IMR-90 (cell line): ENCODE measurements around the gene LUZP1. TPM values are rescaled to one million over a fixed set of nuclear protein-coding genes. Genes with fewer than 3 reads are reported as not detected.

ENCODE experiments used
- ATAC-seq: fragments of 200-7000 bp; cut with Tn5 transposase; 2 replicates; pipeline ENCODE4 v1.9.1; 2020; ENCODE audit warnings: low read depth, mild to moderate bottlenecking, moderate library complexity
- BruUV-seq: library from RNA; stranded (reverse); fragments of 400-500 nt; replicated peaks from 2 replicates; lab custom pipeline; 2021; lab: Mats Ljungman, UMichigan
- CTCF ChIA-PET: fragments of 300-600 bp; formaldehyde crosslinking; extraction: SDS; loops from one replicate; lab custom pipeline; 2021; ENCODE audit warnings: antibody characterized with exemption; lab: Yijun Ruan, JAX
- POLR2A ChIA-PET: fragments of 300-600 bp; sonication (Branson Sonifier 250); formaldehyde crosslinking; loops from one replicate; lab custom pipeline; 2022; ENCODE audit warnings: antibody characterized with exemption; ENCODE audit not compliant: unreplicated experiment; lab: Charles Lee
- DNase-seq: peaks from one replicate; pipeline ENCODE4 v3.0.0; 2013
- H2AFZ ChIP-seq: replicated peaks from 2 replicates; pipeline ENCODE3; 2013; ENCODE audit warnings: low read length, mild to moderate bottlenecking; ENCODE audit not compliant: poor library complexity
- H2AK5ac ChIP-seq: 2 replicates; pipeline ENCODE4 v1.6.1; 2013; ENCODE audit warnings: low read depth, low read length, inconsistent platforms
- H2AK9ac ChIP-seq: replicated peaks from 2 replicates; pipeline ENCODE3; 2013; ENCODE audit warnings: mild to moderate bottlenecking, low read depth, low read length, moderate library complexity; ENCODE audit not compliant: poor library complexity
- H2BK120ac ChIP-seq: 2 replicates; pipeline ENCODE4 v1.6.1; 2013; ENCODE audit warnings: low read depth, low read length, inconsistent platforms
- H2BK15ac ChIP-seq: 3 replicates; pipeline ENCODE4 v1.6.1; 2013; ENCODE audit warnings: low read depth, low read length, inconsistent platforms
- H2BK20ac ChIP-seq: 2 replicates; pipeline ENCODE4 v1.6.1; 2013; ENCODE audit warnings: low read depth, mild to moderate bottlenecking, inconsistent platforms, low read length, moderate library complexity
- H2BK5ac ChIP-seq: 2 replicates; pipeline ENCODE4 v1.6.1; 2013; ENCODE audit warnings: mild to moderate bottlenecking, low read depth, low read length, inconsistent platforms; ENCODE audit not compliant: poor library complexity, severe bottlenecking
- H3K14ac ChIP-seq: replicated peaks from 2 replicates; pipeline ENCODE4 v1.6.1; 2013; ENCODE audit warnings: low read depth, low read length, inconsistent platforms
- H3K18ac ChIP-seq: 2 replicates; pipeline ENCODE4 v1.6.1; 2013; ENCODE audit warnings: low read depth, low read length, control low read depth
- H3K23ac ChIP-seq: 2 replicates; pipeline ENCODE4 v1.6.1; 2013; ENCODE audit warnings: low read depth, low read length, inconsistent platforms
- H3K27ac ChIP-seq: 2 replicates; pipeline ENCODE4 v1.5.1; 2013; ENCODE audit warnings: mild to moderate bottlenecking, control low read depth, low read length; ENCODE audit not compliant: insufficient read depth
- H3K27me3 ChIP-seq: 2 replicates; pipeline ENCODE4 v1.6.1; 2013; ENCODE audit warnings: low read length; ENCODE audit not compliant: control insufficient read depth, insufficient read depth
- H3K36me3 ChIP-seq: 2 replicates; pipeline ENCODE4 v1.6.1; 2013; ENCODE audit warnings: low read length, mixed read lengths; ENCODE audit not compliant: control insufficient read depth, insufficient read depth
- H3K4ac ChIP-seq: 2 replicates; pipeline ENCODE4 v1.6.1; 2013; ENCODE audit warnings: low read depth, low read length, inconsistent platforms
- H3K4me1 ChIP-seq: 2 replicates; pipeline ENCODE4 v1.6.1; 2013; ENCODE audit warnings: low read length, mixed read lengths; ENCODE audit not compliant: control insufficient read depth, insufficient read depth
- H3K4me2 ChIP-seq: 2 replicates; pipeline ENCODE4 v1.6.1; 2013; ENCODE audit warnings: low read depth, mild to moderate bottlenecking, control low read depth, low read length, moderate library complexity
- H3K4me3 ChIP-seq: 2 replicates; pipeline ENCODE4 v1.5.1; 2013; ENCODE audit warnings: low read depth, mild to moderate bottlenecking, control low read depth, low read length, moderate library complexity; ENCODE audit not compliant: insufficient read depth
- H3K56ac ChIP-seq: 2 replicates; pipeline ENCODE4 v1.6.1; 2013; ENCODE audit warnings: low read length, inconsistent platforms; ENCODE audit not compliant: insufficient read depth; ENCODE audit errors: extremely low read depth
- H3K79me1 ChIP-seq, 2 experiments: 2 replicates each; pipeline ENCODE4 v1.6.1; 2013; ENCODE audit warnings: low read length in 2 of 2, inconsistent platforms in 1 of 2, low read depth in 1 of 2
- H3K9ac ChIP-seq: 2 replicates; pipeline ENCODE4 v1.6.1; 2013; ENCODE audit warnings: low read depth, low read length, control low read depth
- H3K9me1 ChIP-seq: 2 replicates; pipeline ENCODE4 v1.6.1; 2013; ENCODE audit warnings: low read length, inconsistent platforms; ENCODE audit not compliant: insufficient read depth
- H3K9me3 ChIP-seq: 2 replicates; pipeline ENCODE4 v1.6.1; 2013; ENCODE audit warnings: low read length; ENCODE audit not compliant: control insufficient read depth, insufficient read depth
- H4K20me1 ChIP-seq: 2 replicates; pipeline ENCODE4 v1.6.1; 2013; ENCODE audit warnings: low read length, inconsistent platforms; ENCODE audit not compliant: insufficient read depth
- H4K5ac ChIP-seq: 2 replicates; pipeline ENCODE4 v1.6.1; 2013; ENCODE audit warnings: mild to moderate bottlenecking, low read depth, low read length, control low read depth
- H4K8ac ChIP-seq, 2 experiments: 2 replicates each; pipeline ENCODE4 v1.6.1; 2013; ENCODE audit warnings: low read depth in 2 of 2, low read length in 2 of 2, control low read depth in 1 of 2, inconsistent platforms in 1 of 2
- H4K91ac ChIP-seq: 2 replicates; pipeline ENCODE4 v1.6.1; 2013; ENCODE audit warnings: low read depth, low read length, inconsistent platforms; ENCODE audit not compliant: insufficient read depth
- BHLHE40 ChIP-seq: fragments of 150-350 bp; IDR thresholded peaks from 2 replicates; pipeline ENCODE4 v1.6.1; 2016; ENCODE audit warnings: mild to moderate bottlenecking, low read depth, low read length
- NFE2L2 ChIP-seq: fragments of 150-350 bp; IDR thresholded peaks from 2 replicates; pipeline ENCODE4 v1.6.1; 2016; ENCODE audit warnings: low read depth, mild to moderate bottlenecking, low read length
- RAD21 ChIP-seq: IDR thresholded peaks from 2 replicates; pipeline ENCODE4 v1.6.1; 2012; ENCODE audit warnings: low read length, improper control_type of control experiment
- RCOR1 ChIP-seq: IDR thresholded peaks from 2 replicates; pipeline ENCODE4 v1.6.1; 2012; ENCODE audit warnings: mild to moderate bottlenecking, low read length, improper control_type of control experiment; ENCODE audit not compliant: insufficient replicate concordance
- RFX5 ChIP-seq: IDR thresholded peaks from 2 replicates; pipeline ENCODE4 v1.8.0; 2012; ENCODE audit warnings: low read depth, mild to moderate bottlenecking, low read length, moderate library complexity
- SMC3 ChIP-seq: fragments of 150-350 bp; IDR thresholded peaks from 2 replicates; pipeline ENCODE4 v1.6.1; 2016; ENCODE audit warnings: low read depth, mild to moderate bottlenecking, antibody characterized with exemption, low read length, moderate library complexity
- WGBS, 2 experiments: methylation state at CpG; one replicate each; pipeline versions ENCODE4 v1.1.5 to v1.1.7; 2013; ENCODE audit warnings: missing lambda C conversion rate in 2 of 2; ENCODE audit not compliant: insufficient read length in 1 of 2; ENCODE audit errors: extremely low coverage in 2 of 2; 5-methylcytosine and 5-hydroxymethylcytosine counted together
- dilution Hi-C: fragments of 300-500 bp; cut with HindIII; formaldehyde crosslinking; loops from one replicate; pipeline ENCODE4 v1.14.3; 2018; ENCODE audit warnings: low sequenced_read_pairs; ENCODE audit not compliant: unreplicated experiment
- in situ Hi-C: fragments of 300-500 bp; cut with MboI; formaldehyde crosslinking; loops from 3 replicates; pipeline ENCODE4 v1.14.3; 2019; ENCODE audit warnings: low sequenced_read_pairs, inconsistent platforms, mixed read lengths
- intact Hi-C: fragments of 100-400 bp; cut with micrococcal nuclease; formaldehyde crosslinking; loops from 2 replicates; pipeline ENCODE4 v1.10.0; 2022
- polyA plus RNA-seq, 3 experiments: library from polyadenylated mRNA; depleted of rRNA; stranded (reverse); fragments of >200 nt; gene quantifications; 2 replicates each; pipeline ENCODE4 v1.2.3, GENCODE V29; 2012; ENCODE audit warnings: low replicate concordance in 1 of 3
- total RNA-seq: library from RNA; depleted of rRNA; stranded (reverse); fragments of >200 nt; gene quantifications from 2 replicates; pipeline ENCODE4 v1.2.3, GENCODE V29; 2012
- TF ChIP-seq, protein P1 (sequence below): conservative IDR thresholded peaks from 2 replicates; pipeline ENCODE4 v1.5.1; 2012; ENCODE audit warnings: mild to moderate bottlenecking, low read depth, low read length, improper control_type of control experiment
- TF ChIP-seq, protein P2 (sequence below): fragments of 150-350 bp; IDR thresholded peaks from 2 replicates; pipeline ENCODE4 v1.6.1; 2016; ENCODE audit warnings: low read depth, mild to moderate bottlenecking, low read length, moderate library complexity, borderline replicate concordance
- TF ChIP-seq, protein P3 (sequence below): fragments of 150-350 bp; IDR thresholded peaks from 2 replicates; pipeline ENCODE4 v1.6.1; 2017; ENCODE audit warnings: mild to moderate bottlenecking, antibody characterized with exemption, low read length, low read depth

LUZP1 gene
- total and polyA plus RNA-seq, 2 of the 4 experiments (the other 2 are of a cell fraction): 13.1 to 31.7 TPM

DNA sequence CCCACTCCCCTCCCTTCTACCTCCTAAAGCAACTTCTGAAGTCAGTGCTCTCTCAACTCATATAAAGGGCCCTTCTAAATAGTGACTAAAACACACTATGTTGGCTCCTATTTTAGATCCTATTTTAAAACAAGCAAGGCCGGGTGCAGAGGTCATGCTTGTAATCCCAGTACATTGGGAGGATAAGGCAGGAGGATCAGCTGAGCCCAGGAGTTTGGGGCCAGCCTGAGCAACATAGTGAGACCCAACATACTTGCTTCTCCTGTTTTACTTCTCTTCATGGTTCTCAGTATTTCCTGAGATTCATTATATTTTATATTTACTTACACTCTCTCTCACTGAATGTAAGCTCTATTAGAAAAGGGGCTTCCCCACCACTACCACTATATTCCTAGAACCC is 42.5 kb downstream of the LUZP1 start:
- Histone ChIP-seq H2BK120ac (no peak overlapping the region), H3K9ac (no peak overlapping the region), H3K27me3 (no peaks in the 10 kb centered on the region), H2BK15ac (no peak overlapping the region), H3K9me3 (no peaks in the 10 kb centered on the region), H3K27ac (no peak overlapping the region), H3K4ac (no peak overlapping the region; the same call in 1 of the 2 replicates), H3K9me1 (peaks cover 19% of the 10 kb centered on the region), H2AK9ac (no peak overlapping the region), H4K91ac (no peak overlapping the region; the same call in 1 of the 2 replicates), H2AK5ac (no peak overlapping the region), H3K36me3 (no peaks in the 10 kb centered on the region), H4K5ac (no peak overlapping the region), H4K8ac (peak overlapping the region in 1 of 2 experiments; percentile 9; a peak in 2 of 4 replicates), H3K79me1 (peaks cover 11 to 72% of the 10 kb centered on the region in 2 experiments), H4K20me1 (peaks cover 77% of the 10 kb centered on the region), H3K4me3 (no peak overlapping the region), H3K56ac (no peak overlapping the region), H2BK5ac (no peak overlapping the region), H3K4me1 (peaks cover 18% of the 10 kb centered on the region), H3K18ac (no peak overlapping the region), H2AFZ (no peak overlapping the region), H3K4me2 (no peak overlapping the region), H3K14ac (0 out of 2 replicates have a peak overlapping the region, but pooled peaks have one; percentile 32), H2BK20ac (no peak overlapping the region), H3K23ac (peak overlapping the region; percentile 69; the same call in 1 of the 2 replicates)
- WGBS, 2 experiments: no CpG with 5 or more reads among the region's 1 CpG
- no TSS peak for BruUV-seq
- dilution Hi-C loops: no loop called here
- POLR2A ChIA-PET: no interaction called here
- TF ChIP-seq NFE2L2 (no peak), SMC3 (no peak), RFX5 (no peak), BHLHE40 (no peak), RCOR1 (no peak), RAD21 (no peak)
- TF ChIP-seq, protein P1, sequence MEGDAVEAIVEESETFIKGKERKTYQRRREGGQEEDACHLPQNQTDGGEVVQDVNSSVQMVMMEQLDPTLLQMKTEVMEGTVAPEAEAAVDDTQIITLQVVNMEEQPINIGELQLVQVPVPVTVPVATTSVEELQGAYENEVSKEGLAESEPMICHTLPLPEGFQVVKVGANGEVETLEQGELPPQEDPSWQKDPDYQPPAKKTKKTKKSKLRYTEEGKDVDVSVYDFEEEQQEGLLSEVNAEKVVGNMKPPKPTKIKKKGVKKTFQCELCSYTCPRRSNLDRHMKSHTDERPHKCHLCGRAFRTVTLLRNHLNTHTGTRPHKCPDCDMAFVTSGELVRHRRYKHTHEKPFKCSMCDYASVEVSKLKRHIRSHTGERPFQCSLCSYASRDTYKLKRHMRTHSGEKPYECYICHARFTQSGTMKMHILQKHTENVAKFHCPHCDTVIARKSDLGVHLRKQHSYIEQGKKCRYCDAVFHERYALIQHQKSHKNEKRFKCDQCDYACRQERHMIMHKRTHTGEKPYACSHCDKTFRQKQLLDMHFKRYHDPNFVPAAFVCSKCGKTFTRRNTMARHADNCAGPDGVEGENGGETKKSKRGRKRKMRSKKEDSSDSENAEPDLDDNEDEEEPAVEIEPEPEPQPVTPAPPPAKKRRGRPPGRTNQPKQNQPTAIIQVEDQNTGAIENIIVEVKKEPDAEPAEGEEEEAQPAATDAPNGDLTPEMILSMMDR: no peak
- TF ChIP-seq, protein P2, sequence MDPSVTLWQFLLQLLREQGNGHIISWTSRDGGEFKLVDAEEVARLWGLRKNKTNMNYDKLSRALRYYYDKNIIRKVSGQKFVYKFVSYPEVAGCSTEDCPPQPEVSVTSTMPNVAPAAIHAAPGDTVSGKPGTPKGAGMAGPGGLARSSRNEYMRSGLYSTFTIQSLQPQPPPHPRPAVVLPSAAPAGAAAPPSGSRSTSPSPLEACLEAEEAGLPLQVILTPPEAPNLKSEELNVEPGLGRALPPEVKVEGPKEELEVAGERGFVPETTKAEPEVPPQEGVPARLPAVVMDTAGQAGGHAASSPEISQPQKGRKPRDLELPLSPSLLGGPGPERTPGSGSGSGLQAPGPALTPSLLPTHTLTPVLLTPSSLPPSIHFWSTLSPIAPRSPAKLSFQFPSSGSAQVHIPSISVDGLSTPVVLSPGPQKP: no peak
- TF ChIP-seq, protein P3, sequence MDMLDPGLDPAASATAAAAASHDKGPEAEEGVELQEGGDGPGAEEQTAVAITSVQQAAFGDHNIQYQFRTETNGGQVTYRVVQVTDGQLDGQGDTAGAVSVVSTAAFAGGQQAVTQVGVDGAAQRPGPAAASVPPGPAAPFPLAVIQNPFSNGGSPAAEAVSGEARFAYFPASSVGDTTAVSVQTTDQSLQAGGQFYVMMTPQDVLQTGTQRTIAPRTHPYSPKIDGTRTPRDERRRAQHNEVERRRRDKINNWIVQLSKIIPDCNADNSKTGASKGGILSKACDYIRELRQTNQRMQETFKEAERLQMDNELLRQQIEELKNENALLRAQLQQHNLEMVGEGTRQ: no peak
- intact Hi-C loops: no loop called here
- in situ Hi-C loops: no loop called here
- DNase-seq: no peak
- CTCF ChIA-PET: no interaction called here
- ATAC-seq: no peak
